ENCODE results near the gene SYT7.

GRCh38 chr11:61477126-61477525 is 103.8 kb downstream of the SYT7 start:
- no peak for TF ChIP-seq POLR2AphosphoS5 (IDR thresholded peaks at IDR 0.05; ENCODE audit: insufficient read depth in 1 of 2, low read depth in 1 of 2)
- no peak for TF ChIP-seq POLR2A (IDR thresholded peaks at IDR 0.05)
